GM18858 (cell line): ENCODE results near the gene MITF.
A peak's percentile ranks its signal among the peaks of the same experiment; 100 is the strongest.

Experiments used
- ATAC-seq: cut with Tn5 transposase; IDR thresholded peaks from one replicate; pipeline ENCODE4 v1.9.1; 2021; ENCODE audit not compliant: unreplicated experiment

Gene MITF

GRCh38 chr3:69944931-69945493, 205.7 kb downstream of the MITF start:
- no peak for ATAC-seq

- ATAC-seq, result no peak
Measured at GRCh38 chr3:69948246-69948862, 209.1 kb downstream of the MITF start.

GRCh38 chr3:69951616-69952015, 212.4 kb downstream of the MITF start:
- ATAC-seq, result no peak

GRCh38 chr3:69959581-69959980, 220.3 kb downstream of the MITF start:
- no peak for ATAC-seq

DNA sequence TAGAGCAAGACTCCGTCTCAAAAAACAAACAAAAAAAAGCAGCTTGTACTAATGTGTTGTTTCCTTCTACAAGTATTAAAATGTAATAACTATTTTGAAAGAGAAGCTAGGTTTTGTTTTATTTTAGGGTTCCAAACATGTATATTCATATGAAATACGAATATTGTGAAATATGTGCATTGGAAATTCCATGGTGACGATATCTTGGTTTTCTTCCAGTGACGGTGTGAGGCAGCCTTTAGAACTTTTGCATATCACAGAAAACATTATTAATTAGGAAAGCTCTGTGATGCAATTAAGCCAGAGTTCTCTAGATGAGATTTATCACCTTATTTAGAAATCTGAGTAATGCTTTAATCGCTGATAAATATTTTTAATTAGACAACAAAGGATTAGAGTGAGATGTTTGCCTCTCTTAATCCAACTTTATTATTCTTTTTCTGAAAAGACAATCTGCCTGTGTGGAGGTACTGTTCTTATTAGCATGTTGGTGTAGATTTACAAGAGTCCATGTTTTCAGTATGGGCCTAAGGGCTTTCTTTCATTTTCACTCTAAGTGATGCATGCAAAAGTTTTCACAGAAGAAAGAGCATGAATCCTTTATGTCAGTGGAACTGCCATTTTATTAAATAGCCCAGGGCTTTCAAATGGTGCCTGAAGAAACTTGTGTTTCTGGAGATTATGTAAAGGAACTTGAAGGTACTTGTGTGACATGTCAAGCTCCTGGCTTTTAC, 222.6 kb downstream of the MITF start:
- ATAC-seq, result no peak

- no peak for ATAC-seq
Measured at GRCh38 chr3:69963643-69964042, 224.4 kb downstream of the MITF start.

GRCh38 chr3:69967156-69967555, 227.9 kb downstream of the MITF start:
- ATAC-seq, result no peak

DNA sequence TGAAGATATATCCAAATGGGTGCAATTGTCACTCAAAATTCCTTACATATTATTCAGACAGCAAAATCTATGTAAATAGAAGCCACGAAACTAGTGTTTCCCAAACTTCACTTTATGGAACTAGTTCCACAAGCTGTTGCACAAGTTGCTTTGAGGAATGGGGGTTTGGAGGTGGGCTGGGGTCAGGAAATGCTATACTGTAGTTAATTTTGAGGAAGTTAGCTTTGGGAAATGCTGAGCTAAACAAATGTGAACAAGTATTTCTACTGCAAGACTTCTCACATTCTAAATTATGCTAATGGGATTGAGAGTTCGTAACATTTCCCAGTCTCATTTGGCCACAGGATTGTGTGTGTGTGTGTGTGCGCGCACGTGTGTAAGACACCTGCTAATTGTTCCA, 231.6 kb downstream of the MITF start:
- no peak for ATAC-seq

DNA sequence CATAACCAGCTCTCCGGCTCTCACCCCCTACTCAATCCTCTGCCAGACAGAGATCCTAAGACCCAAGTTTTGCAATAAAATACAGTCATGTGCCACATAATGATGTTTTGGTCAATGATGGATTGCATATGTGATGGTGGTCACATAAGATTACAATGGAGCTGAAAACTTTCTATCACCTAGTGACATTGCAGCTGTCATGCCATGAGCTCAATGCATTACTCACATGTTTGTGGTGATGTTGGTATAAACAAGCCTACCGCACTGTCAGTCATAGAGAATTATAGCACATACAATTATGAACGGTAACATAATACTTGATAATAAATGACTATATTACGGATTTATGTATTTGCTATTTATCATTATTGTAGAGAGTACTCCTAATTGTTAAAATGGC, 233.4 kb downstream of the MITF start:
- no peak for ATAC-seq

GRCh38 chr3:69976021-69976420, 236.8 kb downstream of the MITF start:
- no peak for ATAC-seq

GRCh38 chr3:69983546-69984265, 244.4 kb downstream of the MITF start:
- ATAC-seq, result peak; percentile 83

DNA sequence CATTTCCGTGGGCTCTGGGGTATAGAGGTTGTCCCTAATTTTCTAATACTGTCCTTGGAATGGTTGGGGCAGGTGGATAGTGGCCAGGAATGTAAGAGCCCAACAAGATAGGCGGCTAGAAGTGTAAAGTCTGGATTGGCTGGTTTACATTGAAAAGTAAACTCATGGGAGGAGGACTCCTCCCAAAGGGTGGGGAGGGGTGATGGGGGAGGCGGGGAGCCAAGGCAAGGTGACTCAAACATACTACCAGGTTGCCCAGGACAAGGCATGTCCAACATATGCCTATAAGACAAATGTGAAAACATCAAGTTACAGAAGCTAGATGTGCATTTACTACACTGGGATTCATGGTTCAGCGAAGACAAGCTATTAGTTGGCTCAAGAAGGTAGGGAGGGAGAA, 246.0 kb downstream of the MITF start:
- no peak for ATAC-seq

- ATAC-seq, result no peak
Measured at GRCh38 chr3:69986419-69986818, 247.2 kb downstream of the MITF start.

DNA sequence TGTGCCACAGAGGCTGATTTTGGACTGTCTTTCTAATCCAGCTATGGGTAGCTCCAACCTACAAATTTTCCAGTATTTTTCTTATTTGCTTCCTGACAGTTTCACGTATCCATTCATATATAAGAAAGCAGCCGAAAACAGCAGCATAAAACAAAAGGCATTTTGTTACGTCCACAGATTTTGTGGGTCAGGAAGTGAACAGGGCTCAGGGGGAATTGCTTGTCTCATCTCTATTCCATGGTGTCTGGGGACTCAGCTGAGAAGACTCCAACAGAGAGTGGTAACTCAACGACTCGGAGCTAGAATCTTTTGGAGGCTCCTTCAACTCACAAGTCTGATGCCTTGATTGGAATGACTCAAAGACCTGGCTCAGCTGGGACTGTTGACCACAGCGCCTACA, 248.6 kb downstream of the MITF start:
- no peak for ATAC-seq

GRCh38 chr3:69993757-69994156, 254.5 kb downstream of the MITF start:
- no peak for ATAC-seq

GRCh38 chr3:69994919-69995318, 255.7 kb downstream of the MITF start:
- ATAC-seq, result no peak

DNA sequence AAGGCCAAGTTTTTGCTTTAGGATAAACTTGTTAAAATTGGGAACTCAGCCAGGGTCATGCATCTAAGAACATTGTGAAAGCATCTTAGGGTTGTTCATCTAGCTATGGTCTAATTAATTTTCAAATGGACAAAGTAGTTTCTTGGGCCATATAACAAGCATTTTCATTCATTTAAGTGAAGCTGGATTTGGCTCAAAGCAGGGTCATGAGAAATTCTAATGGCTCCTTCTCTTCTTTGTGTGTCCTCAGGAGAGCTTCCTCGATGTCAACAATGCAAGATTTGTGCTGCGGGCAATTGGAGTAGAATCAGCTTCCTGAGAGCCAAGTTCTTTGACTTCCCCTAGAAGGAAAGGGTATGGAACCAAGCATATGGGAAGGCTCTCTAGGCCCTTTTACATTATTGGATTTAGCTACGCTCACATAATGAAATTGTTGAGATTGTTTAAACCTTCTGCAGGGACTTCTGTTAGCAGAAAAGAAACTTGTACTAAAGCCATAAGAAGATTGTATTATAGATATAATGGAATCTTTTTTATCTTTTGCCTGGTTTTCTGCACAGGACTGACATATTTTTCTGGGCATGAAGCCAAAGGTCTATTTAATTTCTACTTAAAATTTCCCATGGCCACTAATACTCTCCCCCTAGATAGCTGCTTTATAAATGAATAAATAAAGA, 258.5 kb downstream of the MITF start:
- no peak for ATAC-seq

- no peak for ATAC-seq
Measured at GRCh38 chr3:69998759-69999139, 259.5 kb downstream of the MITF start.

GRCh38 chr3:69999140-70000027, 260.1 kb downstream of the MITF start, which contains the start of gene SAMMSON:
Gene SAMMSON, plus strand, starts transcription at chr3:69999733.
- no peak for ATAC-seq

GRCh38 chr3:70000028-70000410, 260.8 kb downstream of the MITF start:
- no peak for ATAC-seq
